ENCODE results near the gene POLR2L. TPM values are rescaled to one million over a fixed set of nuclear protein-coding genes. Genes with fewer than 3 reads are reported as not detected.
A peak's percentile ranks its signal among the peaks of the same experiment; 100 is the strongest.

The POLR2L gene
- total RNA-seq, 1 donor from 2014 or later, result 111 TPM

GRCh38 chr11:821512-822371 is 20.6 kb downstream of the POLR2L start:
- H3K4me1 Mint-ChIP-seq (ENCODE audit: low read depth), result peaks cover 8% of the 10 kb centered on the region
- intact Hi-C loops (cut with micrococcal nuclease), result no loop called here
- H3K27ac Mint-ChIP-seq, result no peak overlapping the region
- peaks cover 14% of the 10 kb centered on the region for H3K36me3 Mint-ChIP-seq (ENCODE audit: low read depth)
- H3K27me3 Mint-ChIP-seq (ENCODE audit: low read depth), result no peaks in the 10 kb centered on the region
- peak overlapping the region; percentile 26 for H3K4me3 Mint-ChIP-seq (ENCODE audit: low read depth)
- no peak for DNase-seq (ENCODE audit: low spot score)
- H3K9me3 Mint-ChIP-seq, result no peaks in the 10 kb centered on the region

GRCh38 chr11:820655-821511 is 21.4 kb downstream of the POLR2L start:
- no peak for DNase-seq (ENCODE audit: low spot score)
- no peaks in the 10 kb centered on the region for H3K9me3 Mint-ChIP-seq
- no peaks in the 10 kb centered on the region for H3K27me3 Mint-ChIP-seq (ENCODE audit: low read depth)
- H3K36me3 Mint-ChIP-seq (ENCODE audit: low read depth), result peaks cover 17% of the 10 kb centered on the region
- H3K4me1 Mint-ChIP-seq (ENCODE audit: low read depth), result peaks cover 8% of the 10 kb centered on the region
- peak overlapping the region; percentile 80 for H3K4me3 Mint-ChIP-seq (ENCODE audit: low read depth)
- H3K27ac Mint-ChIP-seq, result peak overlapping the region; percentile 62
- intact Hi-C loops (cut with micrococcal nuclease), result loop anchor here (1.0 kb wide), 1 partner anchor 16 kb away; the partner anchor contains the start of gene PIDD1

- Mint-ChIP-seq H3K27ac (peak overlapping the region; percentile 63), H3K27me3 (ENCODE audit: low read depth) (no peaks in the 10 kb centered on the region), H3K36me3 (ENCODE audit: low read depth) (peaks cover 13% of the 10 kb centered on the region), H3K4me3 (ENCODE audit: low read depth) (peak overlapping the region; percentile 80), H3K4me1 (ENCODE audit: low read depth) (peaks cover 8% of the 10 kb centered on the region), H3K9me3 (no peaks in the 10 kb centered on the region)
- DNase-seq (ENCODE audit: low spot score), result peak; percentile 92
- intact Hi-C loops (cut with micrococcal nuclease), result loop anchor here (1.0 to 5.0 kb wide), 3 partner anchors 11 to 613 kb away; partner anchors contain the start of genes BET1L, PIDD1, RIC8A and RPLP2
Measured at GRCh38 chr11:819943-820649, 22.2 kb downstream of the POLR2L start.

DNA sequence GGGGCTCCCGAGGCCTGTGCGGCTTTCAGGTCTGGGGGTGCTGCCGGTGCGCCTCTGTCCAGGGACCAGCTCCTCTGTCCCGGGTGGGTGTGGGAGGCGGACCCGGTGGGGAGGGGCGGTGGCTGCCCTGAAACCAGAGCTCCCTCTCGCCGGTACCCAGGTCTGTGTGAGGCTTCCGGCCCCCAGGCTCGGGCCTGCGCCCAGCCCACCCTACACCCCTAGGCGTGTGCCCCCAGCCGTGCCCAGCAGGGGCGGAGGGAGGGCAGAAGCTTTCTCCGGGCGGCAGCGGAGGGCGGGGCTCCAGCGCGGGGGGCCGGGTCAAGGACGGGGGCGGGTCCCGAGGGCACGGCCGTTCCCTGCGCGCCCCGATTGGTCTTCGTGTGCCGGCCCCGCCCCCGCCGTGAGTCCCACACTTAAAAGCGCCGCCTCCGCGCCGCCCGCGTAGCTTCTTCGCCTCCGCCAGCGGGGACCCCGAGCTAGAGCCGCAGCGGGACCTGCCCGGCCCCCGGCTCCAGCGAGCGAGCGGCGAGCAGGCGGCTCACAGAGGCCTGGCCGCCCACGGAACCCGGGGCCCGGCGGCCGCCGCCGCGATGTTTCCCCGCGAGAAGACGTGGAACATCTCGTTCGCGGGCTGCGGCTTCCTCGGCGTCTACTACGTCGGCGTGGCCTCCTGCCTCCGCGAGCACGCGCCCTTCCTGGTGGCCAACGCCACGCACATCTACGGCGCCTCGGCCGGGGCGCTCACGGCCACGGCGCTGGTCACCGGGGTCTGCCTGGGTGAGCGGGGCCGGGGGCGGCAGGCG is 23.0 kb downstream of the POLR2L start:
- H3K4me3 Mint-ChIP-seq (ENCODE audit: low read depth), result peak overlapping the region; percentile 80
- no peaks in the 10 kb centered on the region for H3K27me3 Mint-ChIP-seq (ENCODE audit: low read depth)
- peak; percentile 87 for DNase-seq (ENCODE audit: low spot score)
- intact Hi-C loops (cut with micrococcal nuclease), result loop anchor here (1.0 to 5.0 kb wide), 2 partner anchors 10 to 612 kb away; partner anchors contain the start of genes BET1L, RIC8A and RPLP2
- peaks cover 8% of the 10 kb centered on the region for H3K4me1 Mint-ChIP-seq (ENCODE audit: low read depth)
- H3K27ac Mint-ChIP-seq, result peak overlapping the region; percentile 62
- H3K9me3 Mint-ChIP-seq, result no peaks in the 10 kb centered on the region
- peaks cover 8% of the 10 kb centered on the region for H3K36me3 Mint-ChIP-seq (ENCODE audit: low read depth)

GRCh38 chr11:818396-819128 is 23.8 kb downstream of the POLR2L start, which contains the start of gene PNPLA2:
TSS of gene PNPLA2 (plus strand) at chr11:818914. CDS start at chr11:819719, 805 bp downstream.
- Mint-ChIP-seq H3K4me1 (ENCODE audit: low read depth) (peaks cover 8% of the 10 kb centered on the region), H3K9me3 (no peaks in the 10 kb centered on the region), H3K27ac (peak within 1 kb of the TSS; percentile 62), H3K36me3 (ENCODE audit: low read depth) (peaks cover 13% of the 10 kb centered on the region), H3K4me3 (ENCODE audit: low read depth) (peak within 1 kb of the TSS; percentile 80), H3K27me3 (ENCODE audit: low read depth) (no peaks in the 10 kb centered on the region)
- no peak for DNase-seq (ENCODE audit: low spot score)
- intact Hi-C loops (cut with micrococcal nuclease), result loop anchor here (1.0 to 5.0 kb wide), 2 partner anchors 9 to 611 kb away; partner anchors contain the start of genes BET1L, RIC8A and RPLP2

DNA sequence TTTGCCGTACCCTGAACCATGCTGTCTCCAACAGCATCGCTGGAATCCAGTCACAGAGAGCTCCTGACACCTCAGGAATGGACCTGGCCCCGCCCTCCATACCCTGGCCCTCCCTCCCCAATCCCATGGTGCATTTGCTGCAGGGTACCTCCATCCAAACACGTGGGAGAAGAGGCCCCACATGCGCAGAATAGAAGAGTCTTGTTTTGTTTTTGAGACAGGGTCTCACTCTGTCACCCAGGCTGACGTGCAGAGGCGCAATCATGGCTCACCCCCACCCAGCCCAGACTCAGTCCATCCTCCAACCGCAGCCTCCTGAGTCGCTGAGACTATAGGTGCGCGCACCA is 25.9 kb downstream of the POLR2L start:
- peaks cover 13% of the 10 kb centered on the region for H3K4me1 Mint-ChIP-seq (ENCODE audit: low read depth)
- no peaks in the 10 kb centered on the region for H3K9me3 Mint-ChIP-seq
- no peaks in the 10 kb centered on the region for H3K27me3 Mint-ChIP-seq (ENCODE audit: low read depth)
- no peak overlapping the region for H3K27ac Mint-ChIP-seq
- peaks cover 27% of the 10 kb centered on the region for H3K36me3 Mint-ChIP-seq (ENCODE audit: low read depth)
- DNase-seq (ENCODE audit: low spot score), result no peak
- H3K4me3 Mint-ChIP-seq (ENCODE audit: low read depth), result peak overlapping the region; percentile 45
- intact Hi-C loops (cut with micrococcal nuclease), result loop anchor here (5.0 kb wide), 1 partner anchor 609 kb away; the partner anchor contains the start of genes BET1L and RIC8A

DNA sequence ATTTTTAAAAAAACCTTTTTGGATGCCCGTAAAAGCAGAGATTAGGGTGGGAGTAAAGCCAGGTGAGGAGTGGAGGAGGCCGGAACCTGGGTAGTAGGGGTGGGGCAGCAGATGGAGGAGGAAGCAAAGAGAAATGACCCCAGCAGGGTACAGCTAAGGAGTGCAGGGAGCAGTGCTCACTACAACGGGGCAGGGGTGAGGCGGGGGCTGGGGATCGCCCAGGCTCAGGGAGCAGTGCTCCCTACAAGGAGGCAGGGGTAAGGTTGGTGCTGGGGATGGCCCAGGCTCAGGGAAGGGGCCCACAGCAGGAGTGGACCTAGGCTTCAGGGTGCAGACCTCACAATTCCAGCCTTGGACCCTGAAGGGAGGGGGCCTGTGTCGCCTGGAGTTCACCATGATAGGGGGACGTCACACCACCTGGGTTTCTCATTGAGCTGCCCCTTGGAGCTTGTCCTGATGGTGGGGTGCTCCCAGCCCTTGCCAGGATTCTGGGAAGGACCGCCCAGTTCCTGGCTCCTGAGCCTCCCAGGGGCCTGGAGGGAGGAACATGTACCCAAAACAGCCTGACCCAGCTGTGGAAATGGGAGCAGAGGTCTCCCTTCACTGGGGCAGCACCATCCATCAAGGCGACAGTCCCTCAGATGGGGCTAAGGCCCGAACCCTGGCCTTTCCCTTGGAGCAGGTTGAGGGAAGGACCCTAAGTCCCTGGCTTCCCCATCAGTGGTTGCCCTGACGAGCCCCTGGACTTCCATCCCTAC is 26.5 kb downstream of the POLR2L start:
- DNase-seq (ENCODE audit: low spot score), result no peak
- H3K4me3 Mint-ChIP-seq (ENCODE audit: low read depth), result peak overlapping the region; percentile 45
- H3K4me1 Mint-ChIP-seq (ENCODE audit: low read depth), result peaks cover 15% of the 10 kb centered on the region
- no peak overlapping the region for H3K27ac Mint-ChIP-seq
- intact Hi-C loops (cut with micrococcal nuclease), result loop anchor here (5.0 kb wide), 1 partner anchor 609 kb away; the partner anchor contains the start of genes BET1L and RIC8A
- H3K36me3 Mint-ChIP-seq (ENCODE audit: low read depth), result peaks cover 32% of the 10 kb centered on the region
- no peaks in the 10 kb centered on the region for H3K27me3 Mint-ChIP-seq (ENCODE audit: low read depth)
- no peaks in the 10 kb centered on the region for H3K9me3 Mint-ChIP-seq

GRCh38 chr11:813456-814096 is 28.8 kb downstream of the POLR2L start:
- Mint-ChIP-seq H3K27ac (no peak overlapping the region), H3K9me3 (no peaks in the 10 kb centered on the region), H3K27me3 (ENCODE audit: low read depth) (no peaks in the 10 kb centered on the region), H3K4me3 (ENCODE audit: low read depth) (no peak overlapping the region), H3K4me1 (ENCODE audit: low read depth) (peaks cover 13% of the 10 kb centered on the region), H3K36me3 (ENCODE audit: low read depth) (peaks cover 42% of the 10 kb centered on the region)
- DNase-seq (ENCODE audit: low spot score), result no peak
- intact Hi-C loops (cut with micrococcal nuclease), result no loop called here

GRCh38 chr11:813072-813455 is 29.3 kb downstream of the POLR2L start:
- Mint-ChIP-seq H3K36me3 (ENCODE audit: low read depth) (peaks cover 42% of the 10 kb centered on the region), H3K4me1 (ENCODE audit: low read depth) (peaks cover 12% of the 10 kb centered on the region), H3K27ac (peak overlapping the region; percentile 42), H3K4me3 (ENCODE audit: low read depth) (no peak overlapping the region), H3K27me3 (ENCODE audit: low read depth) (no peaks in the 10 kb centered on the region), H3K9me3 (no peaks in the 10 kb centered on the region)
- intact Hi-C loops (cut with micrococcal nuclease), result no loop called here
- no peak for DNase-seq (ENCODE audit: low spot score)

DNA sequence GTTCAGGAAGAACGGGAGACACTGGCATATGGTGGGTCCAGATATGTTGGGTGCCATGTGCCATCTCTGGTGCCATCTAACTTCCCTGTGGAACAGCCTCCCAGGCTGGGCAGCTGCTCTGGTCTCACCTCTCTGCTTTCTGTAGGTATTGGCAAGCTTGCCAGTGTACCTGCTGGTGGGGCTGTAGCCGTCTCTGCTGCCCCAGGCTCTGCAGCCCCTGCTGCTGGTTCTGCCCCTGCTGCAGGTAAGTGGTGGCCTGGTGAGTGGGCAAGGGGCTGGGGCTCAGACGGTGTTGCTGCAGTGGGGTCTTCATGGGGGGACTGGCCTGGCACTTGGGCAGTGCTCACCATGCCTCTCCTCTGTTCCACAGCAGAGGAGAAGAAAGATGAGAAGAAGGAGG is 29.9 kb downstream of the POLR2L start:
- peak overlapping the region; percentile 42 for H3K27ac Mint-ChIP-seq
- intact Hi-C loops (cut with micrococcal nuclease), result no loop called here
- peaks cover 46% of the 10 kb centered on the region for H3K36me3 Mint-ChIP-seq (ENCODE audit: low read depth)
- H3K9me3 Mint-ChIP-seq, result no peaks in the 10 kb centered on the region
- H3K4me3 Mint-ChIP-seq (ENCODE audit: low read depth), result peak overlapping the region; percentile 37
- peaks cover 15% of the 10 kb centered on the region for H3K4me1 Mint-ChIP-seq (ENCODE audit: low read depth)
- no peak for DNase-seq (ENCODE audit: low spot score)
- no peaks in the 10 kb centered on the region for H3K27me3 Mint-ChIP-seq (ENCODE audit: low read depth)

All from activated T-helper 2 cell treated with anti-CD3 and anti-CD28 coated beads, Interferon-gamma antibody, Interleukin-2, Interleukin-4, amounts not matched to agents 10 μg/mL and 5 μg/mL and 100 μg/mL, durations not matched to agents 14 hours and 24 hours and 36 hours (primary cell).